C4-2B (cell line): ENCODE measurements around the gene P2RX1.

Experiments
- H3K27ac ChIP-seq: fragments of 450-650 bp; 2 replicates; pipeline ENCODE4 v1.5.1; 2017
- ZFX ChIP-seq: fragments of 450-650 bp; IDR thresholded peaks from 2 replicates; pipeline ENCODE4 v1.6.1; 2017
- TF ChIP-seq, protein P1 (sequence below): fragments of 450-650 bp; conservative IDR thresholded peaks from 2 replicates; pipeline ENCODE4 v1.5.1; 2017; ENCODE audit warnings: mild to moderate bottlenecking

The P2RX1 gene

DNA sequence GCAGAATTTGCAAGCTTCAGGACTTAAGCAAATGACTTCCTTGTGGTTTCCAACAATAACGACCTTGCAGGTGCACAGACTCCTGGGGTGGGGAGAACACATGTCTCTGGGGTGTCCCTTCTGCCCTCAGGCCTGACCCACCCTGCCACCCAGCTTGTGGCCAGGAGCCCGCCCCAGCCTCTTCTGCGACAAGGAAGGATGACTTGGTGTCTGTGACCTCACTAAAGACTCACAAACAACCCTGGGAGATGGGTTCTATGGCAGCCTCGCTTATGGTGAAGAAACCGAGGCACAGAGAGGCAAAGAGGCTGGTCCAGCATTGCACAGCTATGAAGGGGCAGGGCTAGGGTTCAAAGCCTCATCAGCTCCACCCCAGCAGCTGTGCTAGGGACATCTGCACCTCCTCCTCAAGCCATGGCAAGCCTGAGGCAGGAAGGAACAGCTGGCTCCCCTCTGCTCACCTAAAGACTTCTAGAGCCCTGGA, 45.3 kb upstream of the P2RX1 start:
- TF ChIP-seq ZFX, result no peak
- TF ChIP-seq, protein P1, sequence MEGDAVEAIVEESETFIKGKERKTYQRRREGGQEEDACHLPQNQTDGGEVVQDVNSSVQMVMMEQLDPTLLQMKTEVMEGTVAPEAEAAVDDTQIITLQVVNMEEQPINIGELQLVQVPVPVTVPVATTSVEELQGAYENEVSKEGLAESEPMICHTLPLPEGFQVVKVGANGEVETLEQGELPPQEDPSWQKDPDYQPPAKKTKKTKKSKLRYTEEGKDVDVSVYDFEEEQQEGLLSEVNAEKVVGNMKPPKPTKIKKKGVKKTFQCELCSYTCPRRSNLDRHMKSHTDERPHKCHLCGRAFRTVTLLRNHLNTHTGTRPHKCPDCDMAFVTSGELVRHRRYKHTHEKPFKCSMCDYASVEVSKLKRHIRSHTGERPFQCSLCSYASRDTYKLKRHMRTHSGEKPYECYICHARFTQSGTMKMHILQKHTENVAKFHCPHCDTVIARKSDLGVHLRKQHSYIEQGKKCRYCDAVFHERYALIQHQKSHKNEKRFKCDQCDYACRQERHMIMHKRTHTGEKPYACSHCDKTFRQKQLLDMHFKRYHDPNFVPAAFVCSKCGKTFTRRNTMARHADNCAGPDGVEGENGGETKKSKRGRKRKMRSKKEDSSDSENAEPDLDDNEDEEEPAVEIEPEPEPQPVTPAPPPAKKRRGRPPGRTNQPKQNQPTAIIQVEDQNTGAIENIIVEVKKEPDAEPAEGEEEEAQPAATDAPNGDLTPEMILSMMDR, result no peak
- H3K27ac ChIP-seq, result no peak overlapping the region

DNA sequence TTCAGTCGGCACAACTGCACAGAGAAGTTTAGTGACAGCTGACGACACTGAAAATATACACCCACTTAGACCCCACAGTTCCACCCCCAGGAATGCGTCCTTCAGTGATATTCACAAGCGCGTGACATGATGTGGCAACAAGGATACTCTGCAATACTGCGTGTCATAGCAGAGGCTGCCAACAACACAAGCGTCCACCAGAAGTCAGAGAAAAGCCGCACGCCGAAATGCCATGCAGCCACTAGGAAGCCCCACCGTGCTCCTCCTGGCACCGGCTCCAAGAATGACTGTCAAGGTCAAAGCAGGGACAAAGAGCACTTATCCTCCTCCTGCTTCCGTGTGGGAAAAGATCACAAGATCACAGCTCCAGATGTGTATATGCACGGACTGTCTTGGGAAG, 44.5 kb upstream of the P2RX1 start:
- H3K27ac ChIP-seq, result no peak overlapping the region

DNA sequence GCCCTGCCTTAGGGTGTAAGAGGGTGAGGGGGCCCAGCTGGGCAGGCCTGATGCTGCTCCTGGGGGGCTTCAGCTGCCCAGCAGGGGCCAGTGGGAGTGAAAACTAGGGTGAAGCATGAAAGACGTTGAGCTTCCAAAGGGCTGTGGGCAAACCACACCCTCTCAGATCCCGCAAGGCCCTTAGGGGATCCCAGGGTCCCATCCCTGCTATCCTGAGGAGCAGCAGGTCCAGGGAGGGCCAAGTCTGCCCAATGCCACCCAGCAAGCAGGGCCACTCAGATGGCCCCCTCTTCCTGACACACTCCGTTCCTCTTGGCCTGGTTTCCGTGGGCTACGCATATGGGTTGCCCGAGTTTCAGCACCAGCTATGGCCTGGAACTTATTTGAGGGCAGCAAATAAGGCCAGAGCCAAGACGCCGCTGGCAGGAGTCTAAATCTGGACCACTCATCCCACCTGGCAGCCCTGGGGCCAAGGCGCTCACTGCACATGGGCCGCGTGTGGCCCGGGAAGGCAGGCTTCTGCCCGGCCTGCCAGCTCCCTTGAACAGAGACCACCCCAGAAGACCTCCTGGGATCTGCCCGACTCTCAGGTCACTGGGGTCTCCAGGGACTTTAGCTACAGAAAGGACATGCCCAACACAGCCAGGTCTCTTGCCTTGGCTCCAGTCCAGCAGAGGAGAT, 43.8 kb upstream of the P2RX1 start:
- TF ChIP-seq, protein P1, result no peak
- TF ChIP-seq ZFX, result no peak
- peak overlapping the region; percentile 31 for H3K27ac ChIP-seq

More for the DNA sequence above, 44.5 kb upstream of the P2RX1 start:
- no peak for TF ChIP-seq ZFX
- TF ChIP-seq, protein P1, result no peak

DNA sequence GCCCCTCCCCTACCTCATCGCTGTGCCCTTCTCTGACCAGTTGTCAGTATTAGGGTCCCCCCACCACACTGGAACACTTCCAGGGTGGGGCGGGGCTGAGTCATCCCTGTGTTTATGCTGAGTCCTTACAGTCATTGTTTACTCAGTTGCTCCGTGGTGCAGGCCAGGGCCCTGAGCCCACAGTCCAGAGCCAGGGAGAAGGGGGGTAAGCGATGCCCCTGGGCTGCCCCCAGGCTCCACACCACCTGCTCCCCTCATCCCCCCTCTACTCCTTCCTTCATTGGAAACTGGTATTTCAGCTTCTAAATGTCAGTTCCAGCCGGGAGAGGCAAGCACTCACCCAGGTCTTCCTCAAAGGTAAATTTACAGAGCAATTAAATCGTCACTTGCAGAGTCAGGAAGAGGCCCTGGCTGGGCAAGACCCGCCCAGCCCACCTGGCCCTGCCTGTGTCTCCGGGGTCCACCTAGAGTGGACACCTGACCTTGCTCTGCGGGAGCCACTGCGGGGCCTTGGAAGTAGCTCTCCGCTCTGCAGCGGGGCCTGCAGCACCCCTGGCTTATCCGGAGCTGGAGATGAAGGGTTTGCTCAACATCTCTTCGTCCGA, 43.1 kb upstream of the P2RX1 start:
- H3K27ac ChIP-seq, result peak overlapping the region; percentile 31
- no peak for TF ChIP-seq ZFX
- TF ChIP-seq, protein P1, result no peak

DNA sequence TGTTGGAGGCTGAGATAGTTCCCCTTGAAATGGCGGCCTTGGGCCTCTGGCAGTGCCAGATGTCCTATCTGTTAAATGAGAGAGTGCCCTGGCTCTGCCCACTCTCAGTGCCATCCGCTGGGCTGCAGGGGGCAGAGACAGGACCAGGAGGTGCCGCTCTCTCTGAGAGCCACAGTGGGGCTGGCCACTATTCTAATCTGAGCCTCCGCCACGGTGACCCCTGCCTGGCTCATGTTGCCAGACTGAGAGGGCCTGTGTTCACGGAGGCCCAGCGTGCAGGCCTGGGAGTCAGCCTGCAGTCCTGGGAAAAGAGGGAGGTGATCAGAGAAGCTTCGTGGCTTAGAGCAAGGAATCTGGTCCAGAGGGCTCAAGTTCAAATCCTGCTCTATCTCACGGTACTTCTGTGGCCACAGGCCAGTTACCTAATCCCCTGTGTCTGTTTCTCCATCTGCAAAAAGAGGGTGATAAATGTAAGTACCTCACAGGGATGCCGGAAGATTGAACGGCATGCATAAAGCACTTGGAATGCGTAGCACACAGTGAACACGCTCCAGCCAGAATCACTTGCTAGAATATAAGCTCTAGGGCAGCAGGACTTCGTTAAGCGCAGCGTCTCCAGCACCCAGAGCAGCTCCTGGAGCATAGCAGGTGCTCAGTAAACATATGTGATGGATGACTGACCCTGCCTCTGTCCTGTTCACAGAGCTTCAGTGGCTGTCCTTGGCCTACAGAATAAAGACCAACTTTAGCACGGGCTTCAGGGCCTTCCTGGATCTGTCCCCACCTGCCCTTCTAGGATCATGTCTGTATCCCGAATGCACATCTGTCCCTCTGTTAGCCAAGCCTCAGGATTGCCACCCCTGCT, 41.7 kb upstream of the P2RX1 start:
- TF ChIP-seq ZFX, result no peak
- TF ChIP-seq, protein P1, result no peak
- no peak overlapping the region for H3K27ac ChIP-seq

DNA sequence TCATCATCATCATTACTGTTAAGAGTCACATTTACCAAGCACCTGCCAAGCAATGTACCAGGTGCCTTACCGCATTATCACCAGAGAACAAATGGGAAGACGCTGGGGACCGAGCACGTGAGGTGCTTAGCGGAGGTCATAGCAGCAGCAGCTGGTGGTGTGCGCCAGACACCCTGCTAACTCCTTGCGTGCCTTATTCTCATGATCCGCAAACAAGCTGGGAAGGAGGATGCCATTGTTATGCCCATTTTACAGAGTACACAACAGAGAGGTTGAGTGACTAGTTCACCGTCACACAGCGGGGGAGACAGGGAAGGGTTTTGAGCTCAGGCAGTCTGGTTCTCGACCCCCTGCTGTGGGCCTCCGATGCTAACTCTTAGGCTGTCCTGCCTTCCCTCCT, 40.7 kb upstream of the P2RX1 start:
- TF ChIP-seq, protein P1, result no peak
- TF ChIP-seq ZFX, result no peak
- no peak overlapping the region for H3K27ac ChIP-seq
